Pancreas (tissue), 10 donors: Measurements from ENCODE around the gene EGFLAM. TPM values are rescaled to one million over a fixed set of nuclear protein-coding genes. Genes with fewer than 3 reads are reported as not detected.

Experiments used
- ATAC-seq, 4 donors: fragments of 200-7000 bp; cut with Tn5 transposase; one replicate each; pipeline versions ENCODE4 v1.8.0 to v1.9.1; 2020; ENCODE audit warnings: mild to moderate bottlenecking in 4 of 4, moderate library complexity in 4 of 4
- DNase-seq, 6 donors: peaks; one replicate each; pipeline ENCODE4 v3.0.0-alpha.2; 2020
- FAIRE-seq: peaks from 2 replicates; lab custom pipeline; 2012; peaks lifted over from hg19 to GRCh38; lab: Jason Lieb, UNC
- H3K27ac ChIP-seq, 4 donors: fragments of 200-600 bp; sonication (generic); 1 replicate in 3 of 4; 2 replicates in 1 of 4; pipeline versions ENCODE4 v1.5.0 to v1.8.0; 2020
- H3K27me3 ChIP-seq, 4 donors: fragments of 200-600 bp; one replicate each; pipeline ENCODE4 v1.8.0; 2021
- H3K36me3 ChIP-seq, 3 donors: fragments of 200-600 bp; sonication (generic) in 1 of 3; one replicate each; pipeline versions ENCODE4 v1.5.0 to v1.8.0; 2020 to 2021
- H3K4me1 ChIP-seq, 3 donors: fragments of 200-600 bp; one replicate each; pipeline ENCODE4 v1.8.0; 2021
- H3K4me3 ChIP-seq, 4 donors: fragments of 200-600 bp; sonication (generic) in 2 of 4; one replicate each; pipeline versions ENCODE4 v1.5.0 to v1.8.0; 2020 to 2021
- H3K9me3 ChIP-seq, 4 donors: fragments of 200-600 bp; one replicate each; pipeline ENCODE4 v1.8.0; 2021
- WGBS, 2 donors: extraction: QIAGEN DNeasy Blood & Tissue Kit; methylation state at CpG; one replicate each; pipeline ENCODE4 v1.1.7; 2013; 5-methylcytosine and 5-hydroxymethylcytosine counted together
- intact Hi-C, 3 donors: fragments of 100-400 bp; cut with DNase I; formaldehyde crosslinking; loops; one replicate each; pipeline versions ENCODE4 v1.11.1 to v1.14.2; 2022
- polyA plus RNA-seq, 2 donors: library from polyadenylated mRNA; stranded (reverse); fragments of 200-250 nt; gene quantifications; one replicate each; pipeline ENCODE4 v1.2.3, GENCODE V29; 2013
- total RNA-seq, 6 donors: library from RNA; stranded (reverse); fragmentation: NEBNext Ultra II Directional in 4 of 6; extraction: Animal tissue kit (Norgen Biotek cat#: 25700) in 4 of 6; gene quantifications; one replicate each; pipeline versions ENCODE4 v1.2.1 to v1.2.4, GENCODE V29; 2021 to 2023
- TF ChIP-seq, protein P1 (sequence below), 4 donors: fragments of 200-600 bp; sonication (generic) in 3 of 4; IDR thresholded peaks; one replicate each; pipeline versions ENCODE4 v1.5.0 to v1.8.0; 2021; ENCODE audit warnings: antibody characterized with exemption in 4 of 4
- donor health status: healthy with polysubstance abuse.
- donor health status: DM: no; HTN: no; CAD: no; lungs with moderate emphysema.
- donor health status: DM: no; HTN: no; CAD: no.
- donor health status: control.
- donor health status: control.
- donor health status: Bipolar disorder and iron deficiency.
- donor health status: DM: yes; HTN: yes; CAD: no.
- donor health status: DM: no; HTN: no; CAD: no.
- donor health status: DM: no; HTN: no; CAD: no.
- donor health status: DM: yes; HTN: yes; CAD: no.

Gene EGFLAM
- total and polyA plus RNA-seq, 8 donors = 0.73 to 2.4 (median 1.1) TPM

DNA sequence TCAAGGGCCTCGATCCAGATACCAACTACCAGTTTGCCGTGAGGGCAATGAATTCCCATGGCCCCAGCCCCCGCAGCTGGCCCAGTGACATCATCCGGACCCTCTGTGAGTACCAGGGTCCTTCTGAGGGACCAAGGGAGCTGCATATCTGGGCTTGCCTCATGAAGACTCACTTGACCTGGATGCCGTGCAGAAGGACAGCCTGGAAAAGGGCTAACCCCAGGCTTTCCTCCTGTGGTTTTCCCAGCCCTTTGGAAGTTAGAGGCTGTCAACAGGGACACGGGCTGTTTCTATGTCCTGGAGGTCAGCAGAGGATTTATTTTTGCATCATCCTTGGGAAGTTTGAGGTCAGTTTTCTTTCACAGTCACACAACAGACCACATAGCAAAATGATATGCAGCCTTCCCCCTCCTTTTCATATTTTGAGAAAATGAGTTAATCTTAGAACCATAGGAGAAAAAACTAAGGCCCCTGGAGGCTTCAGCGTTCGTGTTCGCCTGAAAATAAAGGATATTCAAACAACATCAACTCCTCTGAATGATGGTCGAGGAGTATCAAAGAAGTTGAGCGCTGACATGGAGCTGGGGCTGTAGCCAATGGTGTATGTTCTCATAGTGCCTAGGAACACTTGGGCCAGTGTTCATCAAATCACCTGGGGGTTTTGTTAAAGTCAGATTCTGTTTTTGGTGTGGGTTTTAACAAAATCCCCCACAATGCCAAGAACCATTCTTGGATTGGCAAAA lies 112.2 kb downstream of the EGFLAM start:
- ATAC-seq = peak in 1 of 4 donors; percentile 30
- WGBS, 2 donors = 74 to 80% methylated on average over 11 of the region's 11 CpGs
- Histone ChIP-seq H3K36me3 (no peaks in the 10 kb centered on the region), H3K4me1 (no peaks in the 10 kb centered on the region), H3K4me3 (no peak overlapping the region), H3K9me3 (no peaks in the 10 kb centered on the region), H3K27ac (no peak overlapping the region), H3K27me3 (no peaks in the 10 kb centered on the region)
- intact Hi-C loops = no loop called here
- FAIRE-seq = no peak
- TF ChIP-seq, protein P1, sequence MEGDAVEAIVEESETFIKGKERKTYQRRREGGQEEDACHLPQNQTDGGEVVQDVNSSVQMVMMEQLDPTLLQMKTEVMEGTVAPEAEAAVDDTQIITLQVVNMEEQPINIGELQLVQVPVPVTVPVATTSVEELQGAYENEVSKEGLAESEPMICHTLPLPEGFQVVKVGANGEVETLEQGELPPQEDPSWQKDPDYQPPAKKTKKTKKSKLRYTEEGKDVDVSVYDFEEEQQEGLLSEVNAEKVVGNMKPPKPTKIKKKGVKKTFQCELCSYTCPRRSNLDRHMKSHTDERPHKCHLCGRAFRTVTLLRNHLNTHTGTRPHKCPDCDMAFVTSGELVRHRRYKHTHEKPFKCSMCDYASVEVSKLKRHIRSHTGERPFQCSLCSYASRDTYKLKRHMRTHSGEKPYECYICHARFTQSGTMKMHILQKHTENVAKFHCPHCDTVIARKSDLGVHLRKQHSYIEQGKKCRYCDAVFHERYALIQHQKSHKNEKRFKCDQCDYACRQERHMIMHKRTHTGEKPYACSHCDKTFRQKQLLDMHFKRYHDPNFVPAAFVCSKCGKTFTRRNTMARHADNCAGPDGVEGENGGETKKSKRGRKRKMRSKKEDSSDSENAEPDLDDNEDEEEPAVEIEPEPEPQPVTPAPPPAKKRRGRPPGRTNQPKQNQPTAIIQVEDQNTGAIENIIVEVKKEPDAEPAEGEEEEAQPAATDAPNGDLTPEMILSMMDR (IDR thresholded peaks at IDR 0.05) = no peak
- DNase-seq = no peak

DNA sequence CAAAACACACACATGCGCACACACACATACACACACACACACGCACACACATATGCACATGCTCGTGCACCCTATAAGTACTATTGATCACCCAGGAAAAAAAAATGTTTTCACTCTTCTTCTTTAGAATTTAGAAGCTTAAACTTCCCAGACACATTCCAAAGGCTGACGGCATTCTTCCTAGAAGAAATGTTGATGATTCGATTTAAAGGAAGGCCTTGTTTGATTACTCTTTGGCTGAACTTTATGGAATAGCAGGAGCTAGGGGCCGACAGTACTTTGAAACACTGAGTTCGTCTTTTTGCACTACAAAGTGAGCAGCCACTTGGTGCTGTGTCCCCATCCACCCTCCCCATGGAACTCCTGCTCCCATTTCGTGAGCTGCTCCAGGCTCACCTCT lies 113.2 kb downstream of the EGFLAM start:
- FAIRE-seq = no peak
- WGBS, 2 donors = 73 to 82% methylated on average over 8 of the region's 8 CpGs
- no peak for DNase-seq
- no peaks in the 10 kb centered on the region for H3K9me3 ChIP-seq
- TF ChIP-seq, protein P1 (IDR thresholded peaks at IDR 0.05) = no peak
- H3K27ac ChIP-seq = no peak overlapping the region
- H3K36me3 ChIP-seq = no peaks in the 10 kb centered on the region
- no peaks in the 10 kb centered on the region for H3K27me3 ChIP-seq
- H3K4me1 ChIP-seq = no peaks in the 10 kb centered on the region
- no peak for ATAC-seq
- H3K4me3 ChIP-seq = no peak overlapping the region
- intact Hi-C loops = no loop called here

DNA sequence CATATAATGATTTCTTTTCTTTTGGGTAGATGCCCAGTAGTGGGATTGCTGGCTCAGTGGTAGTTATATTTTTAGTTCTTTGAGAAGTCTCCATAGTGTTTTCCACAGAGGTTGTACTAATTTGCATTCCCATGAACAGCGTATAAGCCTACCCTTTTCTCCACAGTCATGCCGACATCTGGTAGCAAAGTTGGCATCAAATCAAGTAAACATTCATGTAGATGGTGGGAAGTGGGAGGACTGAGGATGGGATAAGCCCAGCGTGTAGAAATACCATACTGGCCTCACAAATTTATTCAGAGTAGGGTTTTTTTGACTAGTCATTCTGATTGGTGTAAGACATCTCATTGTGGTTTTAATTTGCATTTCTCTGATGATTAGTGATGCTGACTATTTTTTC lies 115.4 kb downstream of the EGFLAM start:
- no peaks in the 10 kb centered on the region for H3K36me3 ChIP-seq
- no peak overlapping the region for H3K4me3 ChIP-seq
- H3K4me1 ChIP-seq = no peaks in the 10 kb centered on the region
- intact Hi-C loops = no loop called here
- no peak overlapping the region for H3K27ac ChIP-seq
- no peak for FAIRE-seq
- WGBS, 2 donors = 45 to 54% methylated on average over 3 of the region's 3 CpGs
- ATAC-seq = no peak
- H3K9me3 ChIP-seq = no peaks in the 10 kb centered on the region
- TF ChIP-seq, protein P1 (IDR thresholded peaks at IDR 0.05) = no peak
- no peak for DNase-seq
- no peaks in the 10 kb centered on the region for H3K27me3 ChIP-seq

DNA sequence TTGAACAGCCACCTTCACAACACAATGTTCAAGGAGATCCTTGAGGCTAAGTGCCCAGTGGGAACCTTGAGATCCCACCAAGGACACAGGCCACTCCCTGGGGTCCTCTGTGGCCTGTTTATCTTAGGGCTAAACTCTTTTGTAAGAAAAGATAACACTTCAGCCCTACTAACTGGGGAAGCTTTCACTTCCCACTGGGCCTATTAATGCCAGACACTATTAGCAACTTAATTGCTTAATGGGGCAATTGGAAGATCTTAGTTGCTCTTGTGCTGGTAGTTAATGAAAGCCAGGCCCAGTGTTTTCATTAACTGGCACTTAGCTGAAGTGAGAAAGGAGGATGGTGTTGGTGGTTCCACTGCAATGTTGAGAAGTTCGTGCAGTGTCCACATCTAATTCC lies 117.1 kb downstream of the EGFLAM start:
- Histone ChIP-seq H3K27me3 (no peaks in the 10 kb centered on the region), H3K27ac (no peak overlapping the region), H3K9me3 (no peaks in the 10 kb centered on the region), H3K36me3 (no peaks in the 10 kb centered on the region), H3K4me3 (no peak overlapping the region), H3K4me1 (no peaks in the 10 kb centered on the region)
- DNase-seq (no peak), ATAC-seq (no peak), FAIRE-seq (no peak)
- TF ChIP-seq, protein P1 (IDR thresholded peaks at IDR 0.05) = no peak
- intact Hi-C loops = no loop called here
- 78 to 80% methylated on average over 1 of the region's 1 CpG for WGBS, 2 donors

DNA sequence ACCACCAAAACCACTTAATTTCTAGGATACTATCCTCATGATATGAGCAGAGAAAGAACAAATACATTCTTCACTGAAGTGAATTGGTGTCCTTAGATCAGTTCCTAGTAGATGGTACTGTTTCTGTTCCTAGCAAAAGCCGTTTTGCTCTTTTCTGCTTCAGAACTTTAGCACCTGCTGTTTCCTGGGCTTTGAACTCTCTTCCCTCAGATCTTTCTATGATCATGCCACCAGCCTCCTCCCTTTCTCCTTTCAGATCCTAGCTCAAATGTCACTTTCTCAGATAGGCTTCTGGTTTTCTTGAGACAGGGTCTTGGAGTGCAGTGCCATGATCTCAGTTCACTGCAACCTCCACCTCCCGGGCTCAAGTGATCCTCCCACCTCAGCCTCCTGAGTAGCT lies 118.0 kb downstream of the EGFLAM start:
- intact Hi-C loops = no loop called here
- 66 to 76% methylated on average over 2 of the region's 2 CpGs for WGBS, 2 donors
- FAIRE-seq = no peak
- ATAC-seq = no peak
- DNase-seq = no peak
- H3K9me3 ChIP-seq = no peaks in the 10 kb centered on the region
- H3K27me3 ChIP-seq = no peaks in the 10 kb centered on the region
- H3K36me3 ChIP-seq = no peaks in the 10 kb centered on the region
- TF ChIP-seq, protein P1 (IDR thresholded peaks at IDR 0.05) = no peak
- no peaks in the 10 kb centered on the region for H3K4me1 ChIP-seq
- no peak overlapping the region for H3K27ac ChIP-seq
- H3K4me3 ChIP-seq = no peak overlapping the region
